Bronchial epithelial cell (primary cell): ENCODE results near the gene MYOZ3. TPM values are rescaled to one million over a fixed set of nuclear protein-coding genes. Genes with fewer than 3 reads are reported as not detected.

Source experiments
- DNase-seq: peaks from one replicate; pipeline ENCODE4 v3.0.0-alpha.2; 2010; ENCODE audit warnings: low read depth
- FAIRE-seq: peaks from 2 replicates; lab custom pipeline; 2011; peaks lifted over from hg19 to GRCh38; lab: Jason Lieb, UNC
- H3K27me3 ChIP-seq: 2 replicates; pipeline ENCODE4 v1.5.1; 2011; ENCODE audit warnings: low read length; ENCODE audit not compliant: control insufficient read depth, insufficient read depth
- H3K36me3 ChIP-seq: 2 replicates; pipeline ENCODE4 v1.5.1; 2011; ENCODE audit warnings: low read length; ENCODE audit not compliant: control insufficient read depth, insufficient read depth
- H3K4me3 ChIP-seq: 2 replicates; pipeline ENCODE4 v1.5.1; 2011; ENCODE audit warnings: mild to moderate bottlenecking, low read depth, low read length, control low read depth
- total RNA-seq: library from RNA; depleted of rRNA; stranded (reverse); fragments of >200 nt; gene quantifications from 2 replicates; pipeline ENCODE4 v1.2.1, GENCODE V29; 2014
- TF ChIP-seq, protein P1 (sequence below): IDR thresholded peaks from 2 replicates; pipeline ENCODE4 v1.5.1; 2011; ENCODE audit warnings: mild to moderate bottlenecking, moderate library complexity, low read length, control low read depth, inconsistent platforms; ENCODE audit not compliant: insufficient read depth, severe bottlenecking

Gene MYOZ3
- total RNA-seq, 1 donor from 2014 or later, result not detected

DNA sequence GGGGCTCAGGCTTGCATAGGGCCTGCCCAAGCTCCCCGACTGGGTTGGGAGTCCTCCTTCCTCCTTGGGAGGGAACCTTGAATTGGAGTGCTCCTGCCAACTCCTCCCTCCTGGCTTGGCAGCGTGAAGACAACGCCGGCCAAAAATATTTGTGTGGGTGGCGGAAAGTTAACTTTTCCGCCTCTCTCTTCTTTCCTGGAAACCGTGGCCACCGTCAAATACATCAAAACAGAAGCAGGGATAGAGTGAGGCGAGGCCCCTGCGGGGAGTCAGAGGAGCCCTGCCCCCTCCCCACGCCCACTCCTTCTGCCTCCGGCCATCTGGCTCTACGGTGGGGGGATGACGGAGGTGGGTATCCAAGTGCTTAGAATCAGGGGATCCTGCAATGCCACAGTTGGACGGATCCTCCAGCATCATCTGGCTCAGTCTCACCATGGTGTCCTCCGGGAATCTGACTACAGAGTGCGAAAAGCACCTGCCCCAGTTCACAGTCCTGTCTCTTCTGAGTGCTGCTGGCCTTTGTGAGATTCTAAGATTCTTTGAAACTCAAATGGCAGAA is 45.8 kb upstream of the MYOZ3 start:
- DNase-seq (peak; percentile 55), FAIRE-seq (no peak)
- Histone ChIP-seq H3K27me3 (no peaks in the 10 kb centered on the region), H3K36me3 (no peaks in the 10 kb centered on the region), H3K4me3 (no peak overlapping the region)
- TF ChIP-seq, protein P1, sequence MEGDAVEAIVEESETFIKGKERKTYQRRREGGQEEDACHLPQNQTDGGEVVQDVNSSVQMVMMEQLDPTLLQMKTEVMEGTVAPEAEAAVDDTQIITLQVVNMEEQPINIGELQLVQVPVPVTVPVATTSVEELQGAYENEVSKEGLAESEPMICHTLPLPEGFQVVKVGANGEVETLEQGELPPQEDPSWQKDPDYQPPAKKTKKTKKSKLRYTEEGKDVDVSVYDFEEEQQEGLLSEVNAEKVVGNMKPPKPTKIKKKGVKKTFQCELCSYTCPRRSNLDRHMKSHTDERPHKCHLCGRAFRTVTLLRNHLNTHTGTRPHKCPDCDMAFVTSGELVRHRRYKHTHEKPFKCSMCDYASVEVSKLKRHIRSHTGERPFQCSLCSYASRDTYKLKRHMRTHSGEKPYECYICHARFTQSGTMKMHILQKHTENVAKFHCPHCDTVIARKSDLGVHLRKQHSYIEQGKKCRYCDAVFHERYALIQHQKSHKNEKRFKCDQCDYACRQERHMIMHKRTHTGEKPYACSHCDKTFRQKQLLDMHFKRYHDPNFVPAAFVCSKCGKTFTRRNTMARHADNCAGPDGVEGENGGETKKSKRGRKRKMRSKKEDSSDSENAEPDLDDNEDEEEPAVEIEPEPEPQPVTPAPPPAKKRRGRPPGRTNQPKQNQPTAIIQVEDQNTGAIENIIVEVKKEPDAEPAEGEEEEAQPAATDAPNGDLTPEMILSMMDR, result no peak

DNA sequence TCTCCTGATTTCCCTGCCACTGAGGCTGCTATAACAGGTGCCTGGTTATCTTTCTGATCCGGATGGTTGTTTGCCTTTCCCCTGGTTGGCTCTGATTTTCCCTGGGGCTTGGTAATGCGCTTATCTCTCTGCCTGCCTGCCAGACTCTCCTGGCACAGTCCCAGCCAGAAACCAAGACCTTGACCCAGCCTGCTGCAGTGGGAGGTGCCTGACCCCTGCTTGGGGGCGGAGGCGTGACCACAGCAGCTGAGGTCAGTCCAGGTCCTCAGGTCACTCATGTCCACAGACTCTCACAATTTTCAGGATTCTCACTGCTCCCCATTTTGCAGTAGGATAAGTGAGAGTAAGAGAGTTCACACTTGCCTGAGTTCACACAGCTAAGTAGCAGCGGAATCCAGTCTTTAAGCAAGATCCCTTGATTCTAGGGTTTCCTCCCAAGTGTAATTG is 45.0 kb upstream of the MYOZ3 start:
- Histone ChIP-seq H3K27me3 (no peaks in the 10 kb centered on the region), H3K36me3 (no peaks in the 10 kb centered on the region), H3K4me3 (no peak overlapping the region)
- no peak for DNase-seq
- FAIRE-seq, result no peak
- TF ChIP-seq, protein P1, result no peak

DNA sequence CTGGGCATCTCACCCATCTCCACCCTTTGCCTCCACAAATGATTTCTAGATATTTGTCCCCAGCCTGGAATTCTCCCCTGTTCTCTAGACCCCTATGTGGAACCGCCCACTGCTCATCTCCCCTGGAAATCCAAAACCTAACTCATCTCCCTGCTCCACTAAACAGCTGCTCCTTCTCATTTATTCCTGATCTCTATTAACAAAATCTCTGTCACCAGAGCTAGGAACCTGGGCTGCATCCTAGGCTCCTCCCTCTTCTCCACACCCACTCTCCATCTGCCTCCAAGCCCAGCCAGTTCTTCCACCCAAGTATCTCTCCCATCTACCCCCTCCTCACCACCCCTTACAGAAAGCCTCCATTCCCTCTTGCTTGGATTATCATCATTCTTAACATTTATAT is 44.5 kb upstream of the MYOZ3 start:
- DNase-seq (no peak), FAIRE-seq (no peak)
- H3K36me3 ChIP-seq, result no peaks in the 10 kb centered on the region
- H3K4me3 ChIP-seq, result no peak overlapping the region
- H3K27me3 ChIP-seq, result no peaks in the 10 kb centered on the region
- TF ChIP-seq, protein P1, result no peak

DNA sequence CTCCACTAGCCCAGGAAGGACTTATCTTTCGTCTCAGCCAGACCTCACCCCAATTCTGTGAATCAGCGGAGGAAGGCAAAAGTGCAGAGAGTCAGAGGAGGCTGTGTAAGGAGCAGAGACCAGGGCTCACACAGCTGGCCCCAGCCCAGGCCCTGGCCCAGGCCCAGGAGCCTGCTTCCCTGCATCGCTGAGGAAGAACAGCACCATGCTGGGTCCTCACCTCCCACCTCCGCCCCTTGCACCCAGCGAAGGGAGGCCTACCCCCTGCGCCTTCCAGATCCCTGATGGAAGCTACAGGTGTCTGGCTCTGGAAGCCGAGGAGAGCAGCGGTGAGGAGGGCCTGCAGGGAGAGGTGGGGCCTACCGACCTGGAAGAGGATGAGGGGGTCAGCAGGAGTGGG is 42.9 kb upstream of the MYOZ3 start:
- FAIRE-seq, result no peak
- no peaks in the 10 kb centered on the region for H3K36me3 ChIP-seq
- H3K4me3 ChIP-seq, result no peak overlapping the region
- no peak for DNase-seq
- TF ChIP-seq, protein P1, result no peak
- H3K27me3 ChIP-seq, result no peaks in the 10 kb centered on the region

DNA sequence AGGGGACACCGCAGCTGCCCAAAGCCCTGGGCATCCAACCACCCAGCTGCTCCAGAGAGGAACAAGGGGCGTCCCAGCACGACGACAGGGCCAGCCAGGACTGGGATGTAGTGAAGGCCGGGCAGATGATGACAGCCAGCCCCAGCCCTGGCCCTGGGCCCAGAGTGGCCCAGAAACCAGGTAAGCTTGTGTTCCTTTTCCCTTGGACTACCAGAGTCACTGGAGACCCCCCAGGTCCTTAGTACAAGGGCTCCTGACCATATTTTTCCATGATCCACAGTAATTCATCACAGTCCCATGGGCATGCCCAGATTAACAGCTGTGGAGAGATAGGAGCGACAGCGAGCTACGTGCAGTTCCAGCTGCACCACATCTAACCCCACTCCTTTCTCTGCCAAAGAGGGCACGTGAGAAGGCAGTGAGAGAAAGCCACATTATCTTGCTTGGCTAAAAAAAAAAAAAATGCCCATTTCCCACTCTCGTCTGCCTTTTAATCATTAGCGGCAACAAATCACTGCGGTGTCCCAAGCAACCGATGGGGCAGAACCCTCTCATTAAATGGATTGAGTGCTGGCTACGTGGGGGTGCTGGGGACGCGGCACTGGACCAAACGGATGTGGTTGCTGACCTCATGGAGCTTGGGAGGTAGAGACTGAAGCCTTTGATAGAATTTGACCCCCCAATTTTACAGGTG is 42.3 kb upstream of the MYOZ3 start:
- Histone ChIP-seq H3K27me3 (no peaks in the 10 kb centered on the region), H3K36me3 (no peaks in the 10 kb centered on the region), H3K4me3 (no peak overlapping the region)
- DNase-seq, result no peak
- FAIRE-seq, result no peak
- TF ChIP-seq, protein P1, result no peak
